ENCODE measurements around the gene ZNF8.

DNA sequence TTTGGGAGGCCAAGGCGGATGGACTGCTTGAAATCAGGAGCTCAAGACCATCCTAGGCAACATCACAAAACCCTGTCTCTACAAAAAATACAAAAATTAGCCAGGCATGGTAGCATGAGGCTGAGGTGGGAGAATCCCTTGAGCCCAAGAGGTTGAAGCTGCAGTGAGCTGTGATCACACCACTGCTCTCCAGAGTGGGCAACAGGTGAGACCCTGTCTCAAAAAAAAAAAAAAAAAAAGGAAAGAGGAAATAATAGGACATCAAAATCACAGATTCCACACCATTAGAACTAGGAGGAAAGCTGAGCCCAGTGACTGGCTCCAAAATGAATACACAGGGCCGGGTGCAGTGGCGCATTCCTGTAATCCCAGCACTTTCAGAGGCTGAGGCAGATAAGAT, 3.2 kb upstream of the ZNF8 start:
- TF ChIP-seq, protein P1, sequence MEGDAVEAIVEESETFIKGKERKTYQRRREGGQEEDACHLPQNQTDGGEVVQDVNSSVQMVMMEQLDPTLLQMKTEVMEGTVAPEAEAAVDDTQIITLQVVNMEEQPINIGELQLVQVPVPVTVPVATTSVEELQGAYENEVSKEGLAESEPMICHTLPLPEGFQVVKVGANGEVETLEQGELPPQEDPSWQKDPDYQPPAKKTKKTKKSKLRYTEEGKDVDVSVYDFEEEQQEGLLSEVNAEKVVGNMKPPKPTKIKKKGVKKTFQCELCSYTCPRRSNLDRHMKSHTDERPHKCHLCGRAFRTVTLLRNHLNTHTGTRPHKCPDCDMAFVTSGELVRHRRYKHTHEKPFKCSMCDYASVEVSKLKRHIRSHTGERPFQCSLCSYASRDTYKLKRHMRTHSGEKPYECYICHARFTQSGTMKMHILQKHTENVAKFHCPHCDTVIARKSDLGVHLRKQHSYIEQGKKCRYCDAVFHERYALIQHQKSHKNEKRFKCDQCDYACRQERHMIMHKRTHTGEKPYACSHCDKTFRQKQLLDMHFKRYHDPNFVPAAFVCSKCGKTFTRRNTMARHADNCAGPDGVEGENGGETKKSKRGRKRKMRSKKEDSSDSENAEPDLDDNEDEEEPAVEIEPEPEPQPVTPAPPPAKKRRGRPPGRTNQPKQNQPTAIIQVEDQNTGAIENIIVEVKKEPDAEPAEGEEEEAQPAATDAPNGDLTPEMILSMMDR (IDR thresholded peaks at IDR 0.05), result no peak
- TF ChIP-seq POLR2A (IDR thresholded peaks at IDR 0.05), result no peak

Data from heart left ventricle (tissue), 13 donors.